WTC11 (cell line): Measurements from ENCODE around the gene SSTR5.

ENCODE experiments used
- ATF3 ChIP-seq: sonication (generic); formaldehyde crosslinking; conservative IDR thresholded peaks from 2 replicates; pipeline ENCODE4 v1.8.1; 2022; ENCODE audit warnings: mild to moderate bottlenecking, missing genetic modification reagents
- CTCF ChIP-seq: fragments of 200-600 bp; IDR thresholded peaks from 2 replicates; pipeline ENCODE4 v1.8.0; 2022; ENCODE audit warnings: antibody characterized with exemption
- E2F5 ChIP-seq: sonication (generic); formaldehyde crosslinking; IDR thresholded peaks from 2 replicates; pipeline ENCODE4 v1.8.1; 2022; ENCODE audit warnings: mild to moderate bottlenecking, moderate library complexity, missing genetic modification reagents
- MYBL2 ChIP-seq: sonication (generic); formaldehyde crosslinking; IDR thresholded peaks from 2 replicates; pipeline ENCODE4 v1.8.1; 2023; ENCODE audit warnings: mild to moderate bottlenecking, moderate library complexity, missing genetic modification reagents
- ZNF121 ChIP-seq: sonication (generic); formaldehyde crosslinking; IDR thresholded peaks from 2 replicates; pipeline ENCODE4 v1.8.0; 2023; ENCODE audit warnings: missing genetic modification reagents

- TF ChIP-seq ATF3 (CRISPR knock-in tag) (no peak), CTCF (no peak), MYBL2 (CRISPR knock-in tag) (no peak), E2F5 (CRISPR knock-in tag) (no peak), ZNF121 (CRISPR knock-in tag) (no peak)
Observed at GRCh38 chr16:1029259-1029545, 43.3 kb upstream of the SSTR5 start.
